ENCODE results near the gene SLAMF9.
"Not testable (repeated sequence)": the region's sequence is repeated elsewhere in the genome, so short reads cannot be mapped to it uniquely, and the experiment has no call there.

The SLAMF9 gene

GRCh38 chr1:159920202-159920601, 33.8 kb downstream of the SLAMF9 start:
- no peak for DNase-seq

- DNase-seq = no peak
Observed at GRCh38 chr1:159919236-159919865, 34.7 kb downstream of the SLAMF9 start.

GRCh38 chr1:159918352-159919200, 35.5 kb downstream of the SLAMF9 start:
- DNase-seq = no peak

GRCh38 chr1:159917533-159918351, 36.3 kb downstream of the SLAMF9 start:
- DNase-seq = no peak

- DNase-seq = no peak
Observed at GRCh38 chr1:159916242-159917051, 37.6 kb downstream of the SLAMF9 start.

GRCh38 chr1:159915571-159916241, 38.3 kb downstream of the SLAMF9 start:
- DNase-seq = no peak

GRCh38 chr1:159914252-159915018, 39.6 kb downstream of the SLAMF9 start:
- no peak for DNase-seq

GRCh38 chr1:159913451-159914192, 40.4 kb downstream of the SLAMF9 start:
- DNase-seq = no peak

- no peak for DNase-seq
Observed at GRCh38 chr1:159911326-159912070, 42.5 kb downstream of the SLAMF9 start.

GRCh38 chr1:159908031-159908940, 45.8 kb downstream of the SLAMF9 start:
- DNase-seq = no peak

- DNase-seq = no peak
Observed at GRCh38 chr1:159906960-159907359, 47.1 kb downstream of the SLAMF9 start.

GRCh38 chr1:159904036-159904435, 50.0 kb downstream of the SLAMF9 start:
- DNase-seq = not testable (repeated sequence)

- DNase-seq = no peak
Observed at GRCh38 chr1:159902541-159902940, 51.5 kb downstream of the SLAMF9 start.
